GM23338 (cell line): ENCODE measurements around the gene ZDHHC7. TPM values are rescaled to one million over a fixed set of nuclear protein-coding genes. Genes with fewer than 3 reads are reported as not detected.

Experiments
- ATAC-seq: fragments of 200-7000 bp; cut with Tn5 transposase; 3 replicates; pipeline ENCODE4 v1.9.1; 2020
- DNase-seq: peaks from one replicate; pipeline ENCODE4 v3.0.0-alpha.2; 2015; ENCODE audit warnings: low spot score
- H2AFZ ChIP-seq: fragments of 200-600 bp; sonication (generic); 2 replicates; pipeline ENCODE4 v1.8.0; 2016; ENCODE audit warnings: antibody characterized with exemption, mild to moderate bottlenecking, moderate library complexity
- H3F3A ChIP-seq: fragments of 200-600 bp; sonication (generic); replicated peaks from 2 replicates; pipeline ENCODE4 v1.8.0; 2017; ENCODE audit warnings: antibody characterized with exemption, mixed run types, low read depth
- H3K27ac ChIP-seq: fragments of 200-600 bp; sonication (generic); 2 replicates; pipeline ENCODE4 v1.6.1; 2016; ENCODE audit warnings: low read depth
- H3K27me3 ChIP-seq: fragments of 200-600 bp; sonication (generic); 2 replicates; pipeline ENCODE4 v1.8.0; 2016; ENCODE audit warnings: mild to moderate bottlenecking, mixed run types, moderate library complexity; ENCODE audit not compliant: insufficient read depth
- H3K36me3 ChIP-seq: fragments of 200-600 bp; sonication (generic); 2 replicates; pipeline ENCODE4 v1.8.0; 2016; ENCODE audit warnings: mild to moderate bottlenecking; ENCODE audit not compliant: insufficient read depth
- H3K4me1 ChIP-seq: fragments of 200-600 bp; sonication (generic); 2 replicates; pipeline ENCODE4 v1.8.0; 2016; ENCODE audit warnings: mild to moderate bottlenecking, moderate library complexity; ENCODE audit not compliant: insufficient read depth
- H3K4me2 ChIP-seq: fragments of 200-600 bp; sonication (generic); 2 replicates; pipeline ENCODE4 v1.7.1; 2017; ENCODE audit warnings: mixed run types
- H3K4me3 ChIP-seq: fragments of 200-600 bp; sonication (generic); 2 replicates; pipeline ENCODE4 v1.6.1; 2016; ENCODE audit warnings: mixed run types
- H3K79me2 ChIP-seq: fragments of 200-600 bp; sonication (generic); replicated peaks from 2 replicates; pipeline ENCODE4 v1.8.0; 2017; ENCODE audit warnings: mild to moderate bottlenecking; ENCODE audit not compliant: insufficient read depth
- H3K9me2 ChIP-seq: fragments of 200-600 bp; sonication (generic); 2 replicates; pipeline ENCODE4 v1.8.0; 2017; ENCODE audit not compliant: insufficient read depth
- H4K20me1 ChIP-seq: fragments of 200-600 bp; sonication (generic); replicated peaks from 2 replicates; pipeline ENCODE4 v1.8.0; 2017; ENCODE audit warnings: mild to moderate bottlenecking; ENCODE audit not compliant: insufficient read depth
- H3K27ac Mint-ChIP-seq: 2 replicates; pipeline ENCODE4 v1.8.0; 2020; ENCODE audit warnings: inconsistent platforms, mild to moderate bottlenecking, moderate library complexity, mixed read lengths
- H3K27me3 Mint-ChIP-seq: 3 replicates; pipeline ENCODE4 v1.8.0; 2022; ENCODE audit warnings: low read depth, mild to moderate bottlenecking, moderate library complexity, mixed read lengths, inconsistent platforms; ENCODE audit not compliant: insufficient read depth, poor library complexity
- H3K36me3 Mint-ChIP-seq: 3 replicates; pipeline ENCODE4 v1.8.0; 2021; ENCODE audit warnings: low read depth, mild to moderate bottlenecking, inconsistent platforms, moderate library complexity, mixed read lengths
- H3K4me1 Mint-ChIP-seq: 3 replicates; pipeline ENCODE4 v1.8.0; 2020; ENCODE audit warnings: mild to moderate bottlenecking, inconsistent platforms, mixed read lengths
- H3K4me3 Mint-ChIP-seq: 3 replicates; pipeline ENCODE4 v1.8.0; 2021; ENCODE audit warnings: moderate library complexity, mild to moderate bottlenecking, inconsistent platforms, mixed read lengths
- H3K9me3 Mint-ChIP-seq: 3 replicates; pipeline ENCODE4 v1.8.0; 2020; ENCODE audit warnings: moderate library complexity, mild to moderate bottlenecking, inconsistent platforms, mixed read lengths
- CREB1 ChIP-seq: fragments of 250-450 bp; sonication (Bioruptor Pico); IDR thresholded peaks from 2 replicates; pipeline ENCODE4 v1.5.0; 2020; ENCODE audit warnings: low read depth, mild to moderate bottlenecking, moderate library complexity
- CTCF ChIP-seq, 2 experiments: fragments of 200-600 bp in 1 of 2; sonication (generic) in 1 of 2; conservative IDR thresholded peaks; 2 replicates each; pipeline versions ENCODE4 v1.5.1 to v1.6.1; 2016 to 2017; ENCODE audit warnings: antibody characterized with exemption in 2 of 2, low read depth in 2 of 2, mild to moderate bottlenecking in 2 of 2, moderate library complexity in 1 of 2
- EZH2 ChIP-seq: fragments of 200-600 bp; sonication (generic); IDR thresholded peaks from one replicate; pipeline ENCODE4 v1.8.0; 2017; ENCODE audit warnings: antibody characterized with exemption, mild to moderate bottlenecking, low read depth; ENCODE audit not compliant: unreplicated experiment
- EZH2phosphoT487 ChIP-seq: fragments of 200-600 bp; sonication (generic); IDR thresholded peaks from one replicate; pipeline ENCODE4 v1.8.1; 2018; ENCODE audit warnings: antibody characterized with exemption; ENCODE audit not compliant: unreplicated experiment
- JUNB ChIP-seq: IDR thresholded peaks from one replicate; pipeline ENCODE4 v1.6.1; 2016; ENCODE audit warnings: antibody characterized with exemption; ENCODE audit not compliant: unreplicated experiment
- NANOG ChIP-seq: IDR thresholded peaks from 2 replicates; pipeline ENCODE4 v1.6.1; 2016; ENCODE audit warnings: antibody characterized with exemption, borderline replicate concordance
- POLR2AphosphoS5 ChIP-seq: IDR thresholded peaks from 2 replicates; pipeline ENCODE4 v1.6.1; 2016; ENCODE audit warnings: antibody characterized with exemption, low read depth
- STAT1 ChIP-seq: IDR thresholded peaks from one replicate; pipeline ENCODE4 v1.6.1; 2016; ENCODE audit warnings: antibody characterized with exemption; ENCODE audit not compliant: unreplicated experiment
- ZNF114 ChIP-seq: fragments of 250-450 bp; sonication (Bioruptor Pico); IDR thresholded peaks from 2 replicates; pipeline ENCODE4 v1.5.0; 2020; ENCODE audit warnings: mild to moderate bottlenecking, moderate library complexity
- ZNF331 ChIP-seq: fragments of 250-450 bp; sonication (Bioruptor Pico); IDR thresholded peaks from 2 replicates; pipeline ENCODE4 v1.5.0; 2020; ENCODE audit warnings: low read depth, mild to moderate bottlenecking, moderate library complexity
- polyA plus RNA-seq: library from polyadenylated mRNA; unstranded; fragments of >200 nt; fragmentation: Nextera tagmentation; extraction: Ambion mirVana; gene quantifications from 2 replicates; pipeline ENCODE4 v1.2.1, GENCODE V29; 2016
- total RNA-seq: library from RNA; depleted of rRNA; stranded (reverse); fragments of >200 nt; shearing (Covaris generic); gene quantifications from 2 replicates; pipeline ENCODE4 v1.2.3, GENCODE V29; 2014
- TF ChIP-seq, protein P1 (sequence below): fragments of 250-450 bp; sonication (Bioruptor Pico); IDR thresholded peaks from 2 replicates; pipeline ENCODE4 v1.5.0; 2020; ENCODE audit warnings: mild to moderate bottlenecking, moderate library complexity
- TF ChIP-seq, protein P2 (sequence below): IDR thresholded peaks from one replicate; pipeline ENCODE4 v1.6.1; 2018; ENCODE audit warnings: antibody characterized with exemption; ENCODE audit not compliant: unreplicated experiment

Gene ZDHHC7
- total and polyA plus RNA-seq, 2 experiments from 2014 or later = 13.1 to 46.1 TPM

- TF ChIP-seq, protein P1, sequence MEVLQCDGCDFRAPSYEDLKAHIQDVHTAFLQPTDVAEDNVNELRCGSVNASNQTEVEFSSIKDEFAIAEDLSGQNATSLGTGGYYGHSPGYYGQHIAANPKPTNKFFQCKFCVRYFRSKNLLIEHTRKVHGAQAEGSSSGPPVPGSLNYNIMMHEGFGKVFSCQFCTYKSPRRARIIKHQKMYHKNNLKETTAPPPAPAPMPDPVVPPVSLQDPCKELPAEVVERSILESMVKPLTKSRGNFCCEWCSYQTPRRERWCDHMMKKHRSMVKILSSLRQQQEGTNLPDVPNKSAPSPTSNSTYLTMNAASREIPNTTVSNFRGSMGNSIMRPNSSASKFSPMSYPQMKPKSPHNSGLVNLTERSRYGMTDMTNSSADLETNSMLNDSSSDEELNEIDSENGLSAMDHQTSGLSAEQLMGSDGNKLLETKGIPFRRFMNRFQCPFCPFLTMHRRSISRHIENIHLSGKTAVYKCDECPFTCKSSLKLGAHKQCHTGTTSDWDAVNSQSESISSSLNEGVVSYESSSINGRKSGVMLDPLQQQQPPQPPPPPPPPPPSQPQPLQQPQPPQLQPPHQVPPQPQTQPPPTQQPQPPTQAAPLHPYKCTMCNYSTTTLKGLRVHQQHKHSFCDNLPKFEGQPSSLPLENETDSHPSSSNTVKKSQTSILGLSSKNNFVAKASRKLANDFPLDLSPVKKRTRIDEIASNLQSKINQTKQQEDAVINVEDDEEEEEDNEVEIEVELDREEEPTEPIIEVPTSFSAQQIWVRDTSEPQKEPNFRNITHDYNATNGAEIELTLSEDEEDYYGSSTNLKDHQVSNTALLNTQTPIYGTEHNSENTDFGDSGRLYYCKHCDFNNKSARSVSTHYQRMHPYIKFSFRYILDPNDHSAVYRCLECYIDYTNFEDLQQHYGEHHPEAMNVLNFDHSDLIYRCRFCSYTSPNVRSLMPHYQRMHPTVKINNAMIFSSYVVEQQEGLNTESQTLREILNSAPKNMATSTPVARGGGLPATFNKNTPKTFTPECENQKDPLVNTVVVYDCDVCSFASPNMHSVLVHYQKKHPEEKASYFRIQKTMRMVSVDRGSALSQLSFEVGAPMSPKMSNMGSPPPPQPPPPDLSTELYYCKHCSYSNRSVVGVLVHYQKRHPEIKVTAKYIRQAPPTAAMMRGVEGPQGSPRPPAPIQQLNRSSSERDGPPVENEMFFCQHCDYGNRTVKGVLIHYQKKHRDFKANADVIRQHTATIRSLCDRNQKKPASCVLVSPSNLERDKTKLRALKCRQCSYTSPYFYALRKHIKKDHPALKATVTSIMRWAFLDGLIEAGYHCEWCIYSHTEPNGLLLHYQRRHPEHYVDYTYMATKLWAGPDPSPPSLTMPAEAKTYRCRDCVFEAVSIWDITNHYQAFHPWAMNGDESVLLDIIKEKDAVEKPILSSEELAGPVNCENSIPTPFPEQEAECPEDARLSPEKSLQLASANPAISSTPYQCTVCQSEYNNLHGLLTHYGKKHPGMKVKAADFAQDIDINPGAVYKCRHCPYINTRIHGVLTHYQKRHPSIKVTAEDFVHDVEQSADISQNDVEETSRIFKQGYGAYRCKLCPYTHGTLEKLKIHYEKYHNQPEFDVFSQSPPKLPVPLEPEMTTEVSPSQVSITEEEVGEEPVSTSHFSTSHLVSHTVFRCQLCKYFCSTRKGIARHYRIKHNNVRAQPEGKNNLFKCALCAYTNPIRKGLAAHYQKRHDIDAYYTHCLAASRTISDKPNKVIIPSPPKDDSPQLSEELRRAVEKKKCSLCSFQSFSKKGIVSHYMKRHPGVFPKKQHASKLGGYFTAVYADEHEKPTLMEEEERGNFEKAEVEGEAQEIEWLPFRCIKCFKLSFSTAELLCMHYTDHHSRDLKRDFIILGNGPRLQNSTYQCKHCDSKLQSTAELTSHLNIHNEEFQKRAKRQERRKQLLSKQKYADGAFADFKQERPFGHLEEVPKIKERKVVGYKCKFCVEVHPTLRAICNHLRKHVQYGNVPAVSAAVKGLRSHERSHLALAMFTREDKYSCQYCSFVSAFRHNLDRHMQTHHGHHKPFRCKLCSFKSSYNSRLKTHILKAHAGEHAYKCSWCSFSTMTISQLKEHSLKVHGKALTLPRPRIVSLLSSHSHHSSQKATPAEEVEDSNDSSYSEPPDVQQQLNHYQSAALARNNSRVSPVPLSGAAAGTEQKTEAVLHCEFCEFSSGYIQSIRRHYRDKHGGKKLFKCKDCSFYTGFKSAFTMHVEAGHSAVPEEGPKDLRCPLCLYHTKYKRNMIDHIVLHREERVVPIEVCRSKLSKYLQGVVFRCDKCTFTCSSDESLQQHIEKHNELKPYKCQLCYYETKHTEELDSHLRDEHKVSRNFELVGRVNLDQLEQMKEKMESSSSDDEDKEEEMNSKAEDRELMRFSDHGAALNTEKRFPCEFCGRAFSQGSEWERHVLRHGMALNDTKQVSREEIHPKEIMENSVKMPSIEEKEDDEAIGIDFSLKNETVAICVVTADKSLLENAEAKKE (CRISPR knock-in tag) = no peak
- TF ChIP-seq ZNF331 (CRISPR knock-in tag) = no peak
Observed at GRCh38 chr16:85018529-85019236, 7.3 kb upstream of the ZDHHC7 start (continued).

DNA sequence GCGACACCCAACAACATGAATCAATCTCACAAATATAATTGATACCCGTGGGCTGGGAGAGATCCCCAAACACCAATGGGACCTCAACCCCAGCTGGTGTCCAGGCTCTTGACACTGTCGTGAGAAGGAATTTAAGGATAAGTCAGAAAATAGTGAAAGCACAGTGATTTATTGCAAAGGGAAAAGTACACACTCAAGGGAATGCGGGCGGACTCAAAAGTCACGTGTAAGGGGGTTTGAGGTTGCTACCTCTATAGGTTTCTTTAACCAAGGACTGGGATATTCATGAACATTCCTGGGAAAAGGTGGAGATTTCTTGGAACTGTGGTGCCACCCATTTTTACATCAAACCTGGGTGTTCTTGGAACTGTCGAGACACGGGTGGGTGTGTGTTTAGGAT, 6.3 kb upstream of the ZDHHC7 start:
- no peak for DNase-seq
- Mint-ChIP-seq H3K27ac (no peak overlapping the region), H3K9me3 (no peaks in the 10 kb centered on the region; the same call in 2 of the 3 replicates), H3K4me3 (no peak overlapping the region), H3K4me1 (no peaks in the 10 kb centered on the region), H3K36me3 (no peaks in the 10 kb centered on the region), H3K27me3 (peaks cover 3% of the 10 kb centered on the region)
- Histone ChIP-seq H3K27ac (no peak overlapping the region), H3K9me2 (no peaks in the 10 kb centered on the region), H3K4me2 (no peak overlapping the region), H3K27me3 (no peaks in the 10 kb centered on the region), H3K4me3 (no peak overlapping the region), H2AFZ (no peak overlapping the region), H3K79me2 (no peaks in the 10 kb centered on the region), H3K36me3 (no peaks in the 10 kb centered on the region), H3F3A (no peaks in the 10 kb centered on the region), H3K4me1 (no peaks in the 10 kb centered on the region), H4K20me1 (no peaks in the 10 kb centered on the region)
- no peak for ATAC-seq
- no peak for TF ChIP-seq EZH2phosphoT487
- TF ChIP-seq ZNF331 (CRISPR knock-in tag) = no peak
- TF ChIP-seq, protein P2, sequence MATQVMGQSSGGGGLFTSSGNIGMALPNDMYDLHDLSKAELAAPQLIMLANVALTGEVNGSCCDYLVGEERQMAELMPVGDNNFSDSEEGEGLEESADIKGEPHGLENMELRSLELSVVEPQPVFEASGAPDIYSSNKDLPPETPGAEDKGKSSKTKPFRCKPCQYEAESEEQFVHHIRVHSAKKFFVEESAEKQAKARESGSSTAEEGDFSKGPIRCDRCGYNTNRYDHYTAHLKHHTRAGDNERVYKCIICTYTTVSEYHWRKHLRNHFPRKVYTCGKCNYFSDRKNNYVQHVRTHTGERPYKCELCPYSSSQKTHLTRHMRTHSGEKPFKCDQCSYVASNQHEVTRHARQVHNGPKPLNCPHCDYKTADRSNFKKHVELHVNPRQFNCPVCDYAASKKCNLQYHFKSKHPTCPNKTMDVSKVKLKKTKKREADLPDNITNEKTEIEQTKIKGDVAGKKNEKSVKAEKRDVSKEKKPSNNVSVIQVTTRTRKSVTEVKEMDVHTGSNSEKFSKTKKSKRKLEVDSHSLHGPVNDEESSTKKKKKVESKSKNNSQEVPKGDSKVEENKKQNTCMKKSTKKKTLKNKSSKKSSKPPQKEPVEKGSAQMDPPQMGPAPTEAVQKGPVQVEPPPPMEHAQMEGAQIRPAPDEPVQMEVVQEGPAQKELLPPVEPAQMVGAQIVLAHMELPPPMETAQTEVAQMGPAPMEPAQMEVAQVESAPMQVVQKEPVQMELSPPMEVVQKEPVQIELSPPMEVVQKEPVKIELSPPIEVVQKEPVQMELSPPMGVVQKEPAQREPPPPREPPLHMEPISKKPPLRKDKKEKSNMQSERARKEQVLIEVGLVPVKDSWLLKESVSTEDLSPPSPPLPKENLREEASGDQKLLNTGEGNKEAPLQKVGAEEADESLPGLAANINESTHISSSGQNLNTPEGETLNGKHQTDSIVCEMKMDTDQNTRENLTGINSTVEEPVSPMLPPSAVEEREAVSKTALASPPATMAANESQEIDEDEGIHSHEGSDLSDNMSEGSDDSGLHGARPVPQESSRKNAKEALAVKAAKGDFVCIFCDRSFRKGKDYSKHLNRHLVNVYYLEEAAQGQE = no peak
- no peak for TF ChIP-seq ZNF114 (CRISPR knock-in tag)
- no peak for TF ChIP-seq POLR2AphosphoS5
- no peak for TF ChIP-seq CTCF (conservative IDR thresholded peaks at IDR 0.05; ENCODE audit: low read depth in 2 of 2)
- no peak for TF ChIP-seq JUNB
- TF ChIP-seq STAT1 = no peak
- TF ChIP-seq CREB1 = no peak
- no peak for TF ChIP-seq EZH2
- TF ChIP-seq NANOG = no peak
